ENCODE measurements around the gene TCFL5.

Gene TCFL5

GRCh38 chr20:62824476-62825332, 36.9 kb downstream of the TCFL5 start:
- in situ Hi-C loops (cut with MboI; ENCODE audit: low sequenced_read_pairs): no loop called here

GRCh38 chr20:62823688-62824475, 37.7 kb downstream of the TCFL5 start:
- in situ Hi-C loops (cut with MboI; ENCODE audit: low sequenced_read_pairs): no loop called here

- in situ Hi-C loops (cut with MboI; ENCODE audit: low sequenced_read_pairs): no loop called here
These were observed 38.6 kb downstream of the TCFL5 start for GRCh38 chr20:62822788-62823651.

- in situ Hi-C loops (cut with MboI; ENCODE audit: low sequenced_read_pairs): no loop called here
These were observed 39.3 kb downstream of the TCFL5 start for GRCh38 chr20:62822239-62822787.

GRCh38 chr20:62821726-62822210, 39.9 kb downstream of the TCFL5 start:
- in situ Hi-C loops (cut with MboI; ENCODE audit: low sequenced_read_pairs): no loop called here

- in situ Hi-C loops (cut with MboI; ENCODE audit: low sequenced_read_pairs): no loop called here
These were observed 40.5 kb downstream of the TCFL5 start for GRCh38 chr20:62820962-62821725.

- in situ Hi-C loops (cut with MboI; ENCODE audit: low sequenced_read_pairs): no loop called here
These were observed 41.2 kb downstream of the TCFL5 start for GRCh38 chr20:62820208-62820961.

- in situ Hi-C loops (cut with MboI; ENCODE audit: low sequenced_read_pairs): no loop called here
These were observed 42.0 kb downstream of the TCFL5 start for GRCh38 chr20:62819494-62820174.

GRCh38 chr20:62818592-62819493, 42.8 kb downstream of the TCFL5 start:
- in situ Hi-C loops (cut with MboI; ENCODE audit: low sequenced_read_pairs): no loop called here

- in situ Hi-C loops (cut with MboI; ENCODE audit: low sequenced_read_pairs): no loop called here
These were observed 43.5 kb downstream of the TCFL5 start for GRCh38 chr20:62817975-62818591.

- in situ Hi-C loops (cut with MboI; ENCODE audit: low sequenced_read_pairs): no loop called here
These were observed 44.4 kb downstream of the TCFL5 start, which contains the start of gene COL9A3 for GRCh38 chr20:62816884-62817873. TSS of gene COL9A3 (plus strand) at chr20:62817050. CDS start at chr20:62817065, 15 bp downstream.

- in situ Hi-C loops (cut with MboI; ENCODE audit: low sequenced_read_pairs): no loop called here
These were observed 45.4 kb downstream of the TCFL5 start for GRCh38 chr20:62816031-62816883.

GRCh38 chr20:62815066-62815991, 46.3 kb downstream of the TCFL5 start:
- in situ Hi-C loops (cut with MboI; ENCODE audit: low sequenced_read_pairs): no loop called here

GRCh38 chr20:62814709-62815065, 46.9 kb downstream of the TCFL5 start:
- in situ Hi-C loops (cut with MboI; ENCODE audit: low sequenced_read_pairs): no loop called here
